Stimulated activated CD8-positive, alpha-beta memory T cell treated with anti-CD3 and anti-CD28 coated beads, Interleukin-15, amount 100 ng/mL, for 1 hour (primary cell): ENCODE data around the gene CACNA1F.

Source experiments
- DNase-seq: peaks from one replicate; pipeline ENCODE4 v3.0.0-alpha.2; 2020; ENCODE audit warnings: low read depth

Gene CACNA1F

DNA sequence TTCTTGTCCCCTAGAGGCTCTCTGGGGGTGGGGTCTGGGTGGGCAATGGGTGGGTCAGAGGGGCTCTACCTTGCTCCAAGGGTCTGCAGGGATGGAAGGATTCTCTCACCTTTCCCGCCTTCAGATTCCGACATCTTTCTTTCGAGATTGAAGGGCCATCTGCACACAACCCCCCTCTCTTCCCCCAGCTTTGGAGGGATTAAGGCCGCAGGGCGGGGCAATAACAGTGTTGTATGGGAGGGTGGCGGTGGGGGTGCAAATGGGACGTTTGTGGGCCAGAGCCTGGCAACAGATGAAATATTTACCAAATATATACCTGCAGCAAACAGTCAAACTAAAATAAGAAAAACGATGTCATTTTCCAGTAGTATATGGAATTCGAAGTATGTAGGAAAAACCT is at the start of gene CACNA1F:
Gene CACNA1F, minus strand, starts transcription at position 165 of the 400 bp plus-strand sequence. Its CDS starts 31 bp downstream, at position 134.
- DNase-seq, result no peak

DNA sequence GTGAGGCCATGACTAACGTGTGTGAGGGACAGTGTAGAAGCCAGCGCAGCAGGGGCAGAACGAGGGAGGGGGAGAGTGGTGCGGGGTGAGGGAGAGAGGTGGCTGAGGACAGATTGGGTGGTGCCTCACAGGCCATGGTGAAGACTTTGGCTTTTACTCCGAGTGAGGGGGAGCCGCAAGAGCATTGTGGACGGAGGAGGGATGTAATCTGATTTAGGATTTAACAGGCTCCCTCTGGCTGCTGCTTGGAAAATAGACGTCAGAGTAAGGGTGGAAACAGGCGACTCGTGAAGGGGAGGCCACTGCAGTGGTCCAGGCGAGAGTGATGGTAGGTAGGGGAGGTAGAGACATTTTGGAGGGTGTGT is 49.5 kb upstream of the CACNA1F start:
- no peak for DNase-seq

DNA sequence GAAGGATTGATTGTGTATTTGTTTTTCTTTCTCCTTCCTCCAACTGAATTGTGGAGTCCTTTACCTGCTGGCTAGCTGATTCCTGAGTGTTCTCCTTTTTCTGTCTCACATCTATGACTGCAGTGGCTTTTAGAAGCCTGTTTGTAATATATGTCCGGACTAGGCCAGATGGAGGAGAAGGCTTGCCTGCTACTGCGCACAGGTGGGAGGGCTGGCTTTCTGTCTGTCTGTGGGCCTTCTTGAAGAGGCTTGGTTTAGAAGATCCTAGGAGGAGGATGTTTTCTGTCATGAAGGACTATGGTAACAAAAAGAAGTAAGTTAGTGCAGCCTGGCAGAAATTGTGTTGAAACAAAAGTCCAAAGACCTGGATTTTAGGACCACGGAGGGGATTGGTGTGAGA is 44.9 kb upstream of the CACNA1F start:
- DNase-seq, result no peak

- no peak for DNase-seq
Measured at GRCh38 chrX:49277535-49277830, 44.3 kb upstream of the CACNA1F start.

GRCh38 chrX:49276671-49277534 is 43.8 kb upstream of the CACNA1F start:
- no peak for DNase-seq

GRCh38 chrX:49276207-49276606 is 43.1 kb upstream of the CACNA1F start:
- DNase-seq, result no peak

DNA sequence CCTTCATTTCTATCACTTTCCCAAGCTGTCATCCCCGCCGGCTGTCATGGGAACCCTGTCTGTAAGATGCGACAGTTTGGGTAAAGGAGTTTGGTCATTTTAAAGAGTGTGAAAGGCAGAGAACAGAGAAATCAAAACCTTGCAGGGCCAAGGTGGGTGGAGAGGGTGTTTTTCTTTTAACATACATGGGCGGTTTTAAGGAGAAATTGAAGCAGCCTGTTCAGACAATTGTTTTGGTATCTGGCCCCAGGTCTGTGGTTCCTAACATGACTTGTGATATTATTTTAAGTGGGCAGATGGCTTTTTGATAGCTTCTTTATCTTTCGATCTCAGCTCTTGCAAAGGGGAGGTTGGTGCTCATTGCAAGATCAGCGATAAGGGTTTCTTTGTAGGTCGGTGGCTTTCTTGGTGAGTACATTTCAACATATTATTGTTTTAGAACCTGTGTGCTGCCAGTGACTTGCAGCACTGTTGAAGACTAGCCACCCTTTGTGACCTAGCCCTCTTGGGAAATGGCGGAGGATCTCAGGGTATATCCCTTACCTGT is 40.1 kb upstream of the CACNA1F start:
- no peak for DNase-seq

- DNase-seq, result no peak
Measured at GRCh38 chrX:49272421-49272820, 39.3 kb upstream of the CACNA1F start.

- DNase-seq, result no peak
Measured at GRCh38 chrX:49271341-49271740, 38.2 kb upstream of the CACNA1F start.

DNA sequence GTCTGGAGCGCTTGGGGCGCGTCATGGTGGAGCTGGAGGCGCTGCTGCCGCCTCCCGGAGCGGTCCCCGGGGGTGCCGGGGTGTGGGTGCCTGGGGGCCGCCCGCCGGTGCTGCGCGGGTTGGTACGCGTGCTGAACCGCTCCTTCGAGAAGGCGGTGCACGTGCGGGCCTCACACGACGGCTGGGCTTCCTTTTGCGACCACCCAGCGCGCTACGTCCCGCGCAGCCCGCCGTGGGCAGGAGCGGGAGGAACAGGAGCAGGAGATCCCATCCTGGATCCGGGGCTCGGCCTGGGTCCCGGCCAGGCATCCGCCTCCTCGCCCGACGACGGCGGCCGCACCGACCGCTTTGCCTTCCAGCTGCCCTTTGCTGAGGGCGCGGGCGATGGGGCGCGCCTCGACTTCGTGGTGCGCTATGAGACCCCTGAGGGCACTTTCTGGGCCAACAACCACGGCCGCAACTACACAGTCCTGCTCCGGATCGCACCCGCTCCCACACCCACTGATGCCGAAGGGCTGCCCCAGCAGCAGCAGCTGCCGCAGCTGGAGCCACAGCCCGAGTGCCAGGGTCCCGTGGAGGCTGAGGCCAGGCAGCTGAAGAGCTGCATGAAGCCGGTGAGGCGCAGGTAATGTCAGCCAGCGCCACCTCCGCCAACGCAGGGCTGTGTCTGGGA is 37.2 kb upstream of the CACNA1F start:
- no peak for DNase-seq

DNA sequence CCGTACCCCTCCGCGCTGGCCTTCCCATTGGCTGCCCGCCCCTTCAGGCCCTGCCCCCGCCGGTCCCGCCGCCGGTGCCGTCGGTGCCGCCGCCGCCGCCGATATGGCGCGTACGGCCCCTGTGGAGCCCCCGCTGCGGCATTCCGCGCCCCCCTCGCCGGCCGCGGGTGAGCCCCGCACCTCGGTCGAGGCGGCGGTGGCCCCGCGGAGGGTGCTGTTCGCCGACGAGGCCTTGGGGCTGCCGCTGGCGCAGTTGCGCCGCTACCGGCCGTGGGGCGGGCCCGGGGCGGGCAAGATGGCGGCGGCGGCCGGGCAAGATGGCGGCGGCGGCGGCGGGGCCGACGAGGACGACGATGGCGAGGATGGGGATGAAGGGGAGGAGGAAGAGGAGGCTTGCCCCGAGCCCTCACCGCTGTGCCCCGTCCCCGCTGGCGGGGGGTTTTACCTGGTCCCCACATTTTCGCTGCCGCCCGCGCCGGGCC is 36.7 kb upstream of the CACNA1F start, which contains the start of gene PPP1R3F:
Gene PPP1R3F, plus strand, starts transcription at position 27 of the 482 bp plus-strand sequence. Its CDS starts 77 bp downstream, at position 104.
- DNase-seq, result no peak

- DNase-seq, result peak; percentile 83
Measured at GRCh38 chrX:49269010-49269766, 36.0 kb upstream of the CACNA1F start.

DNA sequence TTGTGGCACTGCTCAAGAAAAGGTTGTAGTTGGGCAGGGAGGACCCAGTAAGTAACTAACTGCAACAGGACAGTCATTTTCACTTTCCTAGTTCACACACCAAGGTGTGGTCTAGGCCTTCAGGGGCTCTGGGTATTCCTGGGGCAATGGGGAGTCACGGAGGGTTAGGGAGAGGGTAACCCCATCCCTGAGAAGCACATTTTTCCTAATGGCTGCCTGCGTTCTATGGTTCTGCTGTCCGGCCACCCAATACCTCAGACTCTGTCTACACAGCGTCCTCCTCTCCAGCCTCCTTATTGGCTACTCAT is 35.5 kb upstream of the CACNA1F start:
- no peak for DNase-seq

DNA sequence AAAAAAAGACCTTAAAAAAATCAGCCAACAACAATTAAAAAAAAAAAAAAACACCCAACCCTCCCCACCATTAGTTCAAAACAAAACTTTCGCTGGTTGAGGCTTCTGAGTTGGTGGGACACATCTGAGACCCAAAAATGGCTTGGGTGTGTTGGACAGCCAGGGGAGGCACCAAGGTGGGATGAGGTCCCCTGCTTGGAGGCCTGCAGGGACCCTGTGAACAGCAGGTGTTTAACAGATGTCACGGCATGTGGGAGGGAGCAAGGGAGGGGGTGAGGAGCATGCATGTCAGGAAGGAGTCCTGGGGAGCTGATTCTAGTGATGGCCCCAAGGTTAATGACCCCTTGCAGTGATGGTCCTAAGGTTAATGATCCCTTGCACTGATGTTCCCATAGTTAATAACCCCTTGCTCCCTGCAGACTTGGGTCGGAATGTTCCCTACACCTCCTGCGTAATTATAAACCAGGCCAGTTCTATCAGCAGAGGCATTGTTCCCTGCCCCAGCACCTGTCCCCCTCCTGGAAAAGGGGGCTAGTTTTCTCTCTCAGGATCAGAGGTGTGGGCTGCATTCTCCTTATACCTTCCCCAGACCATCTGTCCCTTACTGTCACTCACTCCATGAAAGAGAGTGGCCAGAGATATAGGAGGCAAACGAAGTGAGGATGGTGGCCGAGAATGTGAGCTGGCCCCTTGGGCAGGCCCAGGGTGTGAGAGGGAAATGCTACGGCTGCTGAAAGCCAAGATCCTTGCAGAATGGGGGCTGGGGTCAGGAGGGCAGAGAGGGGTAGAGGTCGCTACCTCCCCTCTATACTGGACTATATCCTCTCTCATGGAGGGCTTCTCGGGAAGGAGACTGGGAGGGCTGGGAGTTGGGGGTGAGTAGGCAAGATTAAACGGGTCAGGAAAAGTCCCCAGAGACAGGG is 33.6 kb upstream of the CACNA1F start:
- no peak for DNase-seq

DNA sequence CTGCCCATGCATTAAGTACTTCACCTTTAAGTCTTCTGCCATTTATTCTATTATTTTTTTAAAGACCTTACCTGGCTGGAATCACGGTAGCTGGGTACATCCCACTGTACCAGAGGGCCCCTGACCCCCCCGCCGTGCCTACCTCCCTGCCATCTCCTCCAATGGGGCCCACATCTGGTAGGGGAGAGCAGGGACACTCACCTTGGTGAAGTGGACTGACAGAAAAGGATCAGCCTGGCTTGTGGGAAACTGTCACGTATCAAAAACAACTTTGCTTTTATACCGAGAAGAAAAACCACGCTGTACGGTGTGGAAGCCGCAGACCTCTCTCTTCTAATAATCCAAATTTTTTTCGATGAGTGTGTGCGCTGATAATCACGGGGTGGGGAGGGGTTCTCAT is 31.3 kb upstream of the CACNA1F start, which contains the start of gene FOXP3:
Gene FOXP3, minus strand, starts transcription at position 251 of the 400 bp plus-strand sequence. CDS start 6,205 bp downstream, outside the sequence.
- DNase-seq, result no peak

DNA sequence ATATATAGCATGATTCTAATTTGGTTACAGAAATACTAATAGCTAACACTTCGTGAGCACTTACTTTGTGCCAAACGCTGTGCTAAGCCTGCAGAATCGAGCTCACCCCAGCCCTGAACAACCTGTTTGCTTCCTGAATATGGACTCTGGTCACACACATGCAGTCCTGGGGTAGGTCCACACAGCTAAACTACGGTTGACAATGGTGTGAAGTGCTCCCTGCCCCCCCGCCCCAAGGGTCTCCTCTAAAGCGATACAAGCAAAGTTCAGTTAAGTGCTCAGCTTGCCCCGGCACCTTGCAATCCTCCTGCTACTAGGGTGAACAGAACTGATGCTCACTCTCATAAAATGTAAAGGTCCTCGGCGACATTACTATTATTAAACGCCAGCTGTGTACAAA is 30.5 kb upstream of the CACNA1F start:
- no peak for DNase-seq

GRCh38 chrX:49262603-49263002 is 29.5 kb upstream of the CACNA1F start:
- no peak for DNase-seq

- DNase-seq, result no peak
Measured at GRCh38 chrX:49260221-49260985, 27.3 kb upstream of the CACNA1F start.

DNA sequence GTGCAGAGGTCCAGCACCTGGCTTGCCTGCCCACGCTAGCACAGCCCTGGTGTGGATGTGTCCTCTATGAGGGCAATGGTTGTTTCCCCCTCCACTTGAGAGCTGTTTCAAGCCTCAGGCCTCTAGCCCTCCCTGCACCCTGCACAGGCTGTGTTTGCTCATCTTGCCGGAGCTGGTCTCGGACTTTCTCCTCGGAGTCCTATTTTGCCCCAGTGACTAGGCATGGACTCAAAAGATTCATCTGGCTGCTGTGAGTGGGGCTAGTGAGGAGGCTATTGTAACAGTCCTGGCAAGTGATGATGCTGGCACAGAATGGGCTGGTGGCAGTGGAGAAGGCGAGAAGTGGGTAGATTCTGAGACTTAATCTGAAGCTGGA is 25.6 kb upstream of the CACNA1F start:
- DNase-seq, result no peak
